Posterior vena cava (tissue), 2 donors: ENCODE measurements around the gene PTPRN2. TPM values are rescaled to one million over a fixed set of nuclear protein-coding genes. Genes with fewer than 3 reads are reported as not detected.
A peak's percentile ranks its signal among the peaks of the same experiment; 100 is the strongest.

Experiments used
- DNase-seq: peaks from one replicate; pipeline ENCODE4 v3.0.0-alpha.2; 2020; ENCODE audit warnings: low spot score
- intact Hi-C, 2 donors: fragments of 100-400 bp; cut with DNase I; formaldehyde crosslinking; loops; one replicate each; pipeline versions ENCODE4 v1.14.1 to v1.14.2; 2022 to 2023
- total RNA-seq, 2 donors: library from RNA; stranded (reverse); fragmentation: NEBNext Ultra II Directional; extraction: Animal tissue kit (Norgen Biotek cat#: 25700); gene quantifications; one replicate each; pipeline ENCODE4 v1.2.1, GENCODE V29; 2021
- donor health status: DM: yes; HTN: yes; CAD: no.
- donor health status: DM: yes; HTN: yes; CAD: no.

The PTPRN2 gene
- total RNA-seq, 2 donors from 2014 or later = 1.6 to 2.8 TPM

- DNase-seq = peak; percentile 74
- intact Hi-C loops = no loop called here
Measured at GRCh38 chr7:157519798-157520244, 1067.8 kb downstream of the PTPRN2 start.

- intact Hi-C loops = no loop called here
- peak; percentile 36 for DNase-seq
Measured at GRCh38 chr7:157519246-157519645, 1068.4 kb downstream of the PTPRN2 start.

DNA sequence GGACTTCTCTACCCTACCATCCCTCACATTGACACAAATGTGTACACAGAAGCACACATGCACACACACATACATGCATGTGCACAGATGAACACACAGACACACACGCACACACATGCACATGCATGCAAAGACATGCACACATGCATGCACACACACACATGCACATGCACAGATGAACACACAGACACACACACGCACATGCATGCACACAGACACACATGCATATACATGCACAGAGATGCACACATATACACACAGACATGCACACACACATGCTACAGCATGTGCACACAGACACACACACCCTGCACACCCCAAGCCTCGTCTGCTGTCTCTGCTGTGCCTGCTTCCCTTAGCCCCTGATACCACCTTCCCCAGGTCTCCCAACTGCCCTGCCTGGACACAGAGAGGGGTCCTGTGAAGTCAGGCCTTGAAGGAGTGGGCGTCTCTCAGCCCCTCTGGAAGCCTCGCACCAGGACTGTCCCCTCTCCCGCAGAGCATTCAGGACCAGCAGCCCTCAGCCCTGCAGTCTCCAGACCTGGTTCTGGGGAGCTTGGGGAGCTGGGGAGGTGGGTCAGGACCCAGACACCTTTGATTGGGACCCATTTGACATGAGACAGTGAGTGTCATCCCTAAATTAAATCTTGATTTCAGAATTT lies 1069.0 kb downstream of the PTPRN2 start:
- intact Hi-C loops = no loop called here
- peak; percentile 58 for DNase-seq

GRCh38 chr7:157517782-157518513 lies 1069.7 kb downstream of the PTPRN2 start:
- intact Hi-C loops = no loop called here
- DNase-seq = peak; percentile 47

DNA sequence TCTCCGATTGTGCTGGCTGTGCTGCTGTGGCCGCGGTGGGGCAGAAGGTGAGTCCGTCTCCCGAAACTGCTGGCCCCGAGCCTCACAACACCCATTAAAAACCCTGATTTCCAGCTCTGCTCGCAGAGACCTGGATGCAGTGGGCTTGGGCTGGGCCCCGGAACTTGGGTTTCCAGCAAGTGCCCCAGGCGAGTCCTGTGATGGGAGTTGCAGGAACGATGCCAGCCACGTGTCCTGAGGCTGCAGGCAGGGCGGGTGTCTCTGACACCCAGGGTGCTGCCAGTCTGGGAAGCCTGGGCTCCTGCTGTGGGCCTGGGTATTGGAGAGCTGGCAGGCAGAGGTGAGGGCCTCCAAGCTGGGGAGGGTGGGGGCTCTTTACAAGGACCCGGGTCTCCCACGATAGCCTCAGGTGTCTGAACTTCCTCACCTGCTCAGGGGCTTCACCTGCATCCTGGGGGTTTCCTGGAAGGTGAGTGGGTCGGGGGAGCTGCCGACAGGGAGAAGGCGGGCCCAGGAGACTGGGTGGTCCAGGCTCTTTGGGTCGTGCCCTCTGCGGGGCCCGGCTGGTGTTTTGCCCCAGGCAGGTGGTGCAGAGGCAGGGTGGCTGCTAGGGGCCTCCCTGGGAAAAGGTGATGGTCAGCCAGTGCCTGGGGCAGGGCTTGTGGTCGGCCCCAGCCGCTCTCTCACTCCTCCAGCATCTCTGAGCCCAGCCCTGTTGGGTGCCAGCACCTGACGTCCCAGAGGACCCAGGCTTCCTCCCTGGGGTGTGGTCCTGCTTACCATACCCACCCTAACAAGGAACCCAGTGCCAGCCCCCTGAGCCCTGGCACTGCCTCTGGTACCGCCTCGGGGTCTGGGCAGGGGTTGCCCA lies 1070.5 kb downstream of the PTPRN2 start:
- intact Hi-C loops = no loop called here
- peak; percentile 68 for DNase-seq

DNA sequence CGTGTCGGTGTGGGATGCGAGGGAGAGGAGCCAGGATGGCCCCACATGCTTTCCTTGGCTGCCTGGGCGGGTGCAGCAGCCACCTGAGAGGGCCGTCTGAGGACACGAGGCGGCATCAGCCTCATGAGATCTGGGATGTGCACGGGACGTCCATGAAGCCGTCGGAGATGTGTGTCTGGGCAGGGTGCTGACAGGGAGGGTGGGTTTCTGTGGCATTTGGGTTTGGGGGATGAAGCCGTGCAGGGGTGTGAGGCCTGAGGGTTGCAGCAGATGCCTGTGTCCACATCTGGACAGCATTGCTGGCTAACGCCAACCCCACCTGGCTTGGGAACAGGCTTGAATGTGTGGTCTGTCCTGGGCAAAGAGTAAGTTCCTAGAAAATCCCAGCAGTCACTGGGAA lies 1071.3 kb downstream of the PTPRN2 start:
- intact Hi-C loops = no loop called here
- peak; percentile 64 for DNase-seq

GRCh38 chr7:157515342-157516041 lies 1072.1 kb downstream of the PTPRN2 start:
- intact Hi-C loops = no loop called here
- DNase-seq = peak; percentile 71

DNA sequence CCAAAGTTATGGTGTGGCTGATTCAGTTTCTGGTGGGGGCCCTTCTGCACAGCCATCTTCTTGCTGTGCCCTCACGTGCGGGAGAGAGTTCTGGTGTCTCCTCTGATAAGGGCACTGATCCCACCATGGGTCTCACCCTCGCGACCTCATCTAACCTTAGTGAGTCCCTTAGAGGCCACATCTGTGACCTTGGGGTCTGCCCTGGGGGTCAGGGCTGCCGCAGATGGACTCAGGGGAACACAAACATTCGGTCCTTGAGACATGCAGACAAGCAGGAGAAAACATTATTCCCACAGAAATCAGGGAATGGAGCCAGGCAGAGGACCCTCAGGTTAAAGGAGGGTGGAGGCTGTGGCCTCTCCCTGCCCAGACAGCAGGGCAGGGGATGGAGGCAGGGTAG lies 1072.9 kb downstream of the PTPRN2 start:
- DNase-seq = peak; percentile 55

DNA sequence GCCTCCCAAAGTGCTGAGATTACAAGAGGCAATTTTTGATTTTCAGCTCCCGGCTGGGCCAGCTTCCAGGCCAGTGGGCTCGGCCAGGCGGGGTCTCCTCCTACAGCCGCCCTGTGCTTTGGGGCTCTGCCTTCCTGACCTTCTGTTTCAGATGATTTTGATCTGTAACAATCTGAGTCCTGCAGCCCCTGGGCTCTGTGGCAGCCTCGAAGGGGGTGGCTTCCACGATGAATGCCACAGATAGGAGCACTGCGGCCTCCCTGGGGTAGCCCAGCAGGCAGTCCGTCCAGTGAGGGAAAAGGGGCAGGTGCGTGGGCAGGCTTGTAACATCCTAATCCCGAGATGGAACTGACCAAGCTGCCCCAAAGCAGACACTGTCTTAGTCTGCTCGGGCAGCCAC lies 1073.3 kb downstream of the PTPRN2 start:
- intact Hi-C loops = no loop called here

More for the DNA sequence above, 1072.9 kb downstream of the PTPRN2 start:
- intact Hi-C loops = no loop called here

GRCh38 chr7:157513682-157514081 lies 1073.9 kb downstream of the PTPRN2 start:
- intact Hi-C loops = no loop called here
- DNase-seq = no peak

More for the DNA sequence above, 1073.3 kb downstream of the PTPRN2 start:
- DNase-seq = no peak

DNA sequence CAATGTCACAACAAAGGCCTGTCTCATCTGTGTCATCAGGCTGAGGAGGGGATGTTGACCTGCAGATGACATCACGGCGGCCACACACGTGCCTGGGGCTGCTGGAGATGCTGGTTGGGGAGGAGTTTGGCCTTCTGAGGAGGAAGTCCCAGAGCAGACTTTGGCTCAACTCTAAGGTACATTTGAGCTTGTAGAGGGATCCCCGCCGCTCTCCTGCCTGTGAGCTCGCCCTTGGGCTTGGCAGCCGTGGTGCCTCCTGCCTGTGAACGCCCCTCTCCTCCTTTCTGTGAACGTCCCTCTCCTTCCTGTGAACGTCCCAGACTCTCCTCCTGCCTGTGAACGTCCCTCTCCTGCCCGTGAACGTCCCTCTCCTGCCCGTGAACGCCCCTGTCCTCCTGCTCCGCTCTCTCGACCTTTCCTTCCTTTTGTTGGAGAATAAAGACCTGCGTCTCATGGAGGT lies 1074.4 kb downstream of the PTPRN2 start:
- DNase-seq = peak; percentile 67
- intact Hi-C loops = no loop called here

DNA sequence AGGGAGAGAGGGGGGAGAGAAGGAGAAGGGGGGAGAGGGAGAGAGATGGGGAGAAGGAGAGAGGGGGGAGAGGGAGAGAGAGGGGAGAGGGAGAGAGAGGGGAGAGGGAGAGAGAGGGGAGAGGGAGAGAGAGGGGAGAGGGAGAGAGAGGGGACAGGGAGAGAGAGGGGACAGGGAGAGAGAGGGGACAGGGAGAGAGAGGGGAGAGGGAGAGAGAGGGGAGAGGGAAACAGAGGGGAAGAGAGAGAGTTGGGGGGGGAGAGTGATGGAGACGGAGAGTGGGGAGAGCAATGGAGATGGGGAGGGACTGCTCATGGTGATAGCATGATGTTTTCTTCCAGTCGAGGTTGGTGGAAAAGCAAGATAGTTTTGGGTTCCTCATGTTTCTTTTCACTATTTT lies 1078.4 kb downstream of the PTPRN2 start:
- intact Hi-C loops = no loop called here
- DNase-seq = no peak

DNA sequence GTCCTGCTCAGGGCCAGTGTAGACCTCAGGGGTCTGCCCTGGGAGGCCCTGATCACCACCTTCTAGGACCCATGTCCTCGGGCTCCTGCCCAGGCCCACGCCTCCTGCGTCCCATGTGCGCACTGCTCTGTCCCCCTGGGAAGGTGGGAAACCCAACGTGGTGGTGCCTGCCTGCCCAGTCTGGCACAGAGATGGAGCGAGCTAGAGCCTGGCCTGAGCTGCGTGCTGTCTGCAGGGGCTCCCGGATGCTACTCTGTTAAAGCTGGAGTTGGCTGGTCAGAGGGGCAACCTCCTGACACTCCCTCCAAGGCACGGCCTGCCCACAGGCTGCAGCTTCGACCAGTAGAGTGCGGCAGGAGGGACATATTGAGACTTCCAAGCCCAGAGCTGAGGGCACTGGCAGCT lies 1079.1 kb downstream of the PTPRN2 start:
- DNase-seq = peak; percentile 57
- intact Hi-C loops = no loop called here

GRCh38 chr7:157507987-157508386 lies 1079.6 kb downstream of the PTPRN2 start:
- intact Hi-C loops = no loop called here

GRCh38 chr7:157506268-157506667 lies 1081.4 kb downstream of the PTPRN2 start:
- intact Hi-C loops = no loop called here
- no peak for DNase-seq

More at GRCh38 chr7:157507987-157508386, 1079.6 kb downstream of the PTPRN2 start:
- no peak for DNase-seq

GRCh38 chr7:157505646-157506045 lies 1082.0 kb downstream of the PTPRN2 start:
- DNase-seq = no peak
- intact Hi-C loops = no loop called here

- DNase-seq = no peak
- intact Hi-C loops = no loop called here
Measured at GRCh38 chr7:157503229-157503628, 1084.4 kb downstream of the PTPRN2 start.

DNA sequence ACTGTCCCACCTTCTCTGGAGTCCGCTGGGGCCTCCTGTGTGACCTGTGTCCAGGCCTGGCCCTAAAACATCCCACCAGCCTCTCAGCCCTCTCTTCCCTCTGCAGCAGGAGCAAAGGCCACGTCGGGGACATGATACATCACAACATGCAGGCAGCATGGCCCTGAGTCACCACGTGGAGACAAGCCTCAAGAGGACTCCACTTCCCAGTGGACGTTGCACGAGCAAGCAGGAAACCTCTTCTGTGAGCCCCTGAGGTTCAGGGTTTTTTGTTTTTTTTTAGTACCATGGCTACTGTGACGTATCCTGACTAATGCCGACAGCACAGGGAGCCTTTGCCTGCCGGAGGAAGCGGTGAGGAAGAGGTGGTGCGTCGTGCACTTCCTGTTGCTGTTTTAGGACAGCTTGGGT lies 1084.9 kb downstream of the PTPRN2 start:
- intact Hi-C loops = no loop called here

GRCh38 chr7:157501581-157501980 lies 1086.0 kb downstream of the PTPRN2 start:
- no peak for DNase-seq
- intact Hi-C loops = no loop called here

More for the DNA sequence above, 1084.9 kb downstream of the PTPRN2 start:
- DNase-seq = no peak
